Neural cell (in vitro differentiated cells): Measurements from ENCODE around the gene ADARB2. TPM values are rescaled to one million over a fixed set of nuclear protein-coding genes. Genes with fewer than 3 reads are reported as not detected.

Experiments used
- H2AFZ ChIP-seq: fragments of 200-600, 300-800 bp; sonication (generic), shearing (Covaris generic); 2 replicates; pipeline ENCODE4 v1.6.0; 2014; ENCODE audit warnings: low read depth, mild to moderate bottlenecking, antibody characterized with exemption, low read length, moderate library complexity
- H3F3A ChIP-seq: fragments of 200-600 bp; shearing (Covaris generic); 2 replicates; pipeline ENCODE4 v1.6.1; 2016; ENCODE audit warnings: mild to moderate bottlenecking, moderate library complexity, mixed read lengths, antibody characterized with exemption, low read length; ENCODE audit not compliant: insufficient read depth, poor library complexity, severe bottlenecking
- H3K27ac ChIP-seq: fragments of 200-600, 300-800 bp; sonication (generic), shearing (Covaris generic); 2 replicates; pipeline ENCODE4 v1.5.1; 2014; ENCODE audit warnings: mild to moderate bottlenecking, low read length, moderate library complexity
- H3K27me3 ChIP-seq: fragments of 300-800, 200-600 bp; sonication (generic), shearing (Covaris generic); 2 replicates; pipeline ENCODE4 v1.6.0; 2014; ENCODE audit warnings: mild to moderate bottlenecking, low read depth, low read length, moderate library complexity; ENCODE audit not compliant: insufficient read depth
- H3K36me3 ChIP-seq: fragments of 300-800, 200-600 bp; sonication (generic), shearing (Covaris generic); 2 replicates; pipeline ENCODE4 v1.5.1; 2014; ENCODE audit warnings: mild to moderate bottlenecking, antibody characterized with exemption, low read length, moderate library complexity; ENCODE audit not compliant: insufficient read depth
- H3K4me2 ChIP-seq: fragments of 300-800, 200-600 bp; sonication (generic), shearing (Covaris generic); 2 replicates; pipeline ENCODE4 v1.6.0; 2014; ENCODE audit warnings: mild to moderate bottlenecking, low read length
- H3K4me3 ChIP-seq: fragments of 300-800, 200-600 bp; sonication (generic), shearing (Covaris generic); 2 replicates; pipeline ENCODE4 v1.5.1; 2014; ENCODE audit warnings: mild to moderate bottlenecking, low read length, moderate library complexity
- H3K79me2 ChIP-seq: fragments of 200-600 bp; shearing (Covaris generic); replicated peaks from 2 replicates; pipeline ENCODE4 v1.6.0; 2014; ENCODE audit warnings: mild to moderate bottlenecking, low read length, moderate library complexity; ENCODE audit not compliant: insufficient read depth
- H3K9ac ChIP-seq: fragments of 300-800, 200-600 bp; sonication (generic), shearing (Covaris generic); 2 replicates; pipeline ENCODE4 v1.6.1; 2016; ENCODE audit warnings: mild to moderate bottlenecking, low read length, mixed read lengths
- H3K9me2 ChIP-seq: fragments of 200-600 bp; shearing (Covaris generic); 2 replicates; pipeline ENCODE4 v1.6.1; 2016; ENCODE audit warnings: mild to moderate bottlenecking, low read length, mixed read lengths; ENCODE audit not compliant: insufficient read depth
- H3K9me3 ChIP-seq: fragments of 200-600, 300-800 bp; sonication (generic), shearing (Covaris generic); 2 replicates; pipeline ENCODE4 v1.6.1; 2016; ENCODE audit warnings: mild to moderate bottlenecking, mixed run types, low read length, moderate library complexity, mixed read lengths
- H4K20me1 ChIP-seq: fragments of 200-600 bp; shearing (Covaris generic); 2 replicates; pipeline ENCODE4 v1.6.1; 2016; ENCODE audit warnings: mild to moderate bottlenecking, mixed run types; ENCODE audit not compliant: insufficient read depth
- CTCF ChIP-seq: fragments of 450-650 bp; IDR thresholded peaks from 2 replicates; pipeline ENCODE4 v1.5.1; 2014; ENCODE audit warnings: antibody characterized with exemption, mild to moderate bottlenecking, moderate library complexity; ENCODE audit not compliant: poor library complexity, severe bottlenecking
- EP300 ChIP-seq: fragments of 450-650 bp; conservative IDR thresholded peaks from 2 replicates; pipeline ENCODE4 v1.6.1; 2014; ENCODE audit warnings: antibody characterized with exemption, mild to moderate bottlenecking, moderate library complexity; ENCODE audit not compliant: poor library complexity, severe bottlenecking
- EZH2 ChIP-seq: fragments of 200-600, 300-800 bp; shearing (Covaris generic), sonication (generic); IDR thresholded peaks from 2 replicates; pipeline ENCODE4 v1.6.1; 2014; ENCODE audit warnings: antibody characterized with exemption, low read length, borderline replicate concordance, mild to moderate bottlenecking; ENCODE audit not compliant: insufficient read depth, poor library complexity, severe bottlenecking
- MXI1 ChIP-seq: fragments of 450-650 bp; conservative IDR thresholded peaks from 2 replicates; pipeline ENCODE4 v1.6.1; 2014; ENCODE audit warnings: antibody characterized with exemption, mild to moderate bottlenecking; ENCODE audit not compliant: poor library complexity, severe bottlenecking
- POLR2AphosphoS5 ChIP-seq: IDR thresholded peaks from 2 replicates; pipeline ENCODE4 v1.6.1; 2012
- RAD21 ChIP-seq: fragments of 450-650 bp; conservative IDR thresholded peaks from 2 replicates; pipeline ENCODE4 v1.6.1; 2014; ENCODE audit warnings: antibody characterized with exemption, mild to moderate bottlenecking, moderate library complexity
- REST ChIP-seq: IDR thresholded peaks from 2 replicates; pipeline ENCODE4 v1.6.1; 2012; ENCODE audit warnings: borderline replicate concordance
- SMC3 ChIP-seq: fragments of 450-650 bp; conservative IDR thresholded peaks from 2 replicates; pipeline ENCODE4 v1.6.1; 2014; ENCODE audit warnings: antibody characterized with exemption, mild to moderate bottlenecking, moderate library complexity; ENCODE audit not compliant: poor library complexity
- TAF1 ChIP-seq: IDR thresholded peaks from 2 replicates; pipeline ENCODE4 v1.6.1; 2012; ENCODE audit warnings: low read depth
- polyA plus RNA-seq: library from polyadenylated mRNA; depleted of rRNA; stranded (reverse); fragments of >200 nt; gene quantifications from 2 replicates; pipeline ENCODE4 v1.2.3, GENCODE V29; 2014

Gene ADARB2
- polyA plus RNA-seq, 1 donor from 2014 or later: 3.6 TPM

GRCh38 chr10:1187855-1188557 is 549.3 kb downstream of the ADARB2 start:
- H3K4me3 ChIP-seq: no peak overlapping the region
- H3K27me3 ChIP-seq: no peaks in the 10 kb centered on the region
- H3F3A ChIP-seq: no peaks in the 10 kb centered on the region
- no peak overlapping the region for H2AFZ ChIP-seq
- no peaks in the 10 kb centered on the region for H3K36me3 ChIP-seq
- H3K4me2 ChIP-seq: no peak overlapping the region
- no peak overlapping the region for H3K9ac ChIP-seq
- no peaks in the 10 kb centered on the region for H3K9me2 ChIP-seq
- H4K20me1 ChIP-seq: no peaks in the 10 kb centered on the region
- TF ChIP-seq TAF1: no peak
- no peak for TF ChIP-seq RAD21
- no peak for TF ChIP-seq EZH2
- TF ChIP-seq EP300: no peak
- no peak for TF ChIP-seq CTCF
- TF ChIP-seq MXI1: no peak
- no peak overlapping the region for H3K27ac ChIP-seq
- H3K79me2 ChIP-seq: no peaks in the 10 kb centered on the region
- H3K9me3 ChIP-seq: no peaks in the 10 kb centered on the region

- TF ChIP-seq EZH2 (no peak), MXI1 (no peak), TAF1 (no peak), CTCF (no peak), POLR2AphosphoS5 (no peak), RAD21 (no peak), EP300 (no peak), REST (no peak), SMC3 (no peak)
- Histone ChIP-seq H3K27ac (no peak overlapping the region), H3K36me3 (no peaks in the 10 kb centered on the region), H3K9ac (no peak overlapping the region), H2AFZ (no peak overlapping the region), H3K4me3 (no peak overlapping the region), H3K9me3 (no peaks in the 10 kb centered on the region), H3F3A (no peaks in the 10 kb centered on the region), H3K4me2 (no peak overlapping the region), H3K79me2 (no peaks in the 10 kb centered on the region), H4K20me1 (no peaks in the 10 kb centered on the region), H3K27me3 (no peaks in the 10 kb centered on the region), H3K9me2 (no peaks in the 10 kb centered on the region)
Measured at GRCh38 chr10:1187151-1187854, 550.0 kb downstream of the ADARB2 start.
